HCT116 (cell line): ENCODE data around the gene GALNT13. TPM values are rescaled to one million over a fixed set of nuclear protein-coding genes. Genes with fewer than 3 reads are reported as not detected.

Source experiments
- ATAC-seq: fragments of 200-7000 bp; cut with Tn5 transposase; 2 replicates; pipeline ENCODE4 v1.9.1; 2020; ENCODE audit warnings: mild to moderate bottlenecking, moderate library complexity
- BruUV-seq: library from RNA; stranded (reverse); fragments of 400-500 nt; replicated peaks from 2 replicates; lab custom pipeline; 2021; lab: Mats Ljungman, UMichigan
- CTCF ChIA-PET: fragments of 300-600 bp; sonication (Branson Sonifier 250); formaldehyde crosslinking; loops from one replicate; lab custom pipeline; 2021; ENCODE audit warnings: antibody characterized with exemption; lab: Charles Lee
- POLR2A ChIA-PET: fragments of 300-600, 350-600 bp; sonication (Branson Sonifier 250); formaldehyde crosslinking; loops from one replicate; lab custom pipeline; 2021; ENCODE audit warnings: antibody characterized with exemption; lab: Charles Lee
- RAD21 ChIA-PET, 2 experiments: fragments of 300-600 bp; sonication (Branson Sonifier 250); formaldehyde crosslinking; loops; one replicate each; lab custom pipeline; 2023; ENCODE audit warnings: low total read pairs in 2 of 2; ENCODE audit not compliant: uncharacterized antibody in 2 of 2, unreplicated experiment in 2 of 2, low non-redundant PET in 1 of 2; lab: Charles Lee
- DNase-seq: peaks from one replicate; pipeline ENCODE4 v3.0.0-alpha.2; 2010; ENCODE audit warnings: low read depth, low spot score
- H2AFZ ChIP-seq: fragments of 200-600 bp; shearing (Covaris generic), sonication (generic); 2 replicates; pipeline ENCODE4 v1.6.1; 2017; ENCODE audit warnings: low read depth, mixed run types, mixed read lengths, antibody characterized with exemption, low read length; ENCODE audit not compliant: poor library complexity, severe bottlenecking
- H3K27ac ChIP-seq: 2 replicates; pipeline ENCODE4 v1.5.1; 2012; ENCODE audit warnings: low read depth, low read length
- H3K27me3 ChIP-seq: fragments of 200-600 bp; sonication (generic); 2 replicates; pipeline ENCODE4 v1.6.1; 2016; ENCODE audit warnings: mixed run types, low read length, mixed read lengths; ENCODE audit not compliant: insufficient read depth
- H3K36me3 ChIP-seq, 2 experiments: fragments of 200-500 bp in 1 of 2; fragments of 200-600 bp in 1 of 2; sonication (Bioruptor generic) in 1 of 2; sonication (generic) in 1 of 2; 2 replicates each; pipeline versions ENCODE4 v1.5.1 to v1.6.1; 2014 to 2016; ENCODE audit warnings: low read length in 2 of 2, inconsistent platforms in 1 of 2, mixed read lengths in 1 of 2, mixed run types in 1 of 2; ENCODE audit not compliant: insufficient read depth in 2 of 2, control insufficient read depth in 1 of 2
- H3K4me1 ChIP-seq, 2 experiments: fragments of 200-600 bp in 1 of 2; sonication (generic) in 1 of 2; 2 replicates each; pipeline versions ENCODE4 v1.5.1 to v1.6.1; 2012 to 2017; ENCODE audit warnings: low read length in 2 of 2, inconsistent platforms in 1 of 2, mild to moderate bottlenecking in 1 of 2, mixed read lengths in 1 of 2, mixed run types in 1 of 2, moderate library complexity in 1 of 2; ENCODE audit not compliant: insufficient read depth in 2 of 2, control insufficient read depth in 1 of 2
- H3K4me2 ChIP-seq: fragments of 200-600 bp; sonication (generic); 2 replicates; pipeline ENCODE4 v1.6.1; 2017; ENCODE audit warnings: mixed run types, low read length, mixed read lengths
- H3K4me3 ChIP-seq, 2 experiments: fragments of 200-600 bp in 1 of 2; sonication (generic) in 1 of 2; replicated peaks in 1 of 2; 2 replicates each; pipeline ENCODE4 v1.5.1; 2011 to 2016; ENCODE audit warnings: low read length in 2 of 2, control low read depth in 1 of 2, low read depth in 1 of 2, mild to moderate bottlenecking in 1 of 2, mixed read lengths in 1 of 2, mixed run types in 1 of 2
- H3K79me2 ChIP-seq: fragments of 200-600 bp; sonication (generic); 2 replicates; pipeline ENCODE4 v1.6.1; 2017; ENCODE audit warnings: mild to moderate bottlenecking, mixed run types, low read length, moderate library complexity, mixed read lengths; ENCODE audit not compliant: insufficient read depth
- H3K9ac ChIP-seq: fragments of 200-600 bp; sonication (generic); 2 replicates; pipeline ENCODE4 v1.6.1; 2016; ENCODE audit warnings: low read length, mixed read lengths
- H3K9me2 ChIP-seq: fragments of 200-600 bp; sonication (generic), shearing (Covaris generic); 2 replicates; pipeline ENCODE4 v1.6.1; 2017; ENCODE audit warnings: mixed run types, mild to moderate bottlenecking, moderate library complexity; ENCODE audit not compliant: insufficient read depth
- H3K9me3 ChIP-seq, 2 experiments: fragments of 200-500 bp in 1 of 2; fragments of 200-600 bp in 1 of 2; sonication (Bioruptor generic) in 1 of 2; sonication (generic) in 1 of 2; 2 replicates each; pipeline ENCODE4 v1.6.1; 2014 to 2017; ENCODE audit warnings: low read length in 2 of 2, mixed read lengths in 2 of 2, inconsistent platforms in 1 of 2, low read depth in 1 of 2, mild to moderate bottlenecking in 1 of 2, mixed run types in 1 of 2, moderate library complexity in 1 of 2; ENCODE audit not compliant: control insufficient read depth in 1 of 2, insufficient read depth in 1 of 2
- H4K20me1 ChIP-seq: fragments of 200-600 bp; sonication (generic), shearing (Covaris generic); 2 replicates; pipeline ENCODE4 v1.6.1; 2017; ENCODE audit warnings: mixed run types, mild to moderate bottlenecking, moderate library complexity; ENCODE audit not compliant: insufficient read depth
- ATF3 ChIP-seq: IDR thresholded peaks from 2 replicates; pipeline ENCODE4 v1.6.1; 2012
- CBX3 ChIP-seq: IDR thresholded peaks from 2 replicates; pipeline ENCODE4 v1.6.1; 2012; ENCODE audit warnings: low read depth
- CEBPB ChIP-seq: IDR thresholded peaks from 2 replicates; pipeline ENCODE4 v1.6.1; 2012; ENCODE audit warnings: low read depth
- ELF1 ChIP-seq: IDR thresholded peaks from 2 replicates; pipeline ENCODE4 v1.6.1; 2012; ENCODE audit warnings: low read depth, borderline replicate concordance
- EZH2 ChIP-seq: fragments of 200-600 bp; sonication (generic); IDR thresholded peaks from 2 replicates; pipeline ENCODE4 v1.6.1; 2017; ENCODE audit warnings: antibody characterized with exemption, mixed run types
- EZH2phosphoT487 ChIP-seq: fragments of 200-600 bp; IDR thresholded peaks from 2 replicates; pipeline ENCODE4 v1.6.1; 2018; ENCODE audit warnings: antibody characterized with exemption, borderline replicate concordance
- FOSL1 ChIP-seq: IDR thresholded peaks from 2 replicates; pipeline ENCODE4 v1.6.1; 2012; ENCODE audit warnings: low read depth
- JUND ChIP-seq: IDR thresholded peaks from 2 replicates; pipeline ENCODE4 v1.6.1; 2012
- MAX ChIP-seq: IDR thresholded peaks from 2 replicates; pipeline ENCODE4 v1.6.1; 2012
- POLR2A ChIP-seq: IDR thresholded peaks from 2 replicates; pipeline ENCODE4 v1.7.0; 2011; ENCODE audit warnings: borderline replicate concordance; ENCODE audit not compliant: insufficient read depth, insufficient read length; ENCODE audit errors: extremely low read depth
- POLR2AphosphoS5 ChIP-seq: IDR thresholded peaks from 2 replicates; pipeline ENCODE4 v1.6.1; 2011; ENCODE audit warnings: mild to moderate bottlenecking, low read depth, low read length, moderate library complexity
- RAD21 ChIP-seq: IDR thresholded peaks from 2 replicates; pipeline ENCODE4 v1.6.1; 2012; ENCODE audit warnings: low read depth, mild to moderate bottlenecking
- SIN3A ChIP-seq: IDR thresholded peaks from 2 replicates; pipeline ENCODE4 v1.6.1; 2012; ENCODE audit warnings: low read depth
- SP1 ChIP-seq: IDR thresholded peaks from 2 replicates; pipeline ENCODE4 v1.6.1; 2012; ENCODE audit warnings: low read depth
- ZBTB33 ChIP-seq: IDR thresholded peaks from 2 replicates; pipeline ENCODE4 v1.6.1; 2011; ENCODE audit warnings: mild to moderate bottlenecking, low read length, moderate library complexity; ENCODE audit not compliant: insufficient replicate concordance; ENCODE audit errors: extremely low read depth
- ZFX ChIP-seq: fragments of 450-650 bp; IDR thresholded peaks from 2 replicates; pipeline ENCODE4 v1.6.1; 2017
- ZNF274 ChIP-seq: fragments of 200-500 bp; sonication (Bioruptor generic); IDR thresholded peaks from 2 replicates; pipeline ENCODE4 v1.6.1; 2014; ENCODE audit warnings: mild to moderate bottlenecking, low read depth, low read length, inconsistent platforms
- intact Hi-C: fragments of 100-400 bp; cut with micrococcal nuclease; formaldehyde crosslinking; loops from 2 replicates; pipeline ENCODE4 v1.10.0; 2022
- total RNA-seq: library from RNA; stranded (reverse); gene quantifications from one replicate; pipeline ENCODE4 v1.2.1, GENCODE V29; 2021; ENCODE audit not compliant: unreplicated experiment
- TF ChIP-seq, protein P1 (sequence below): IDR thresholded peaks from 2 replicates; pipeline ENCODE4 v1.6.1; 2012; ENCODE audit warnings: low read depth

GALNT13 gene
- total RNA-seq, 1 experiment from 2014 or later = 0.44 TPM

DNA sequence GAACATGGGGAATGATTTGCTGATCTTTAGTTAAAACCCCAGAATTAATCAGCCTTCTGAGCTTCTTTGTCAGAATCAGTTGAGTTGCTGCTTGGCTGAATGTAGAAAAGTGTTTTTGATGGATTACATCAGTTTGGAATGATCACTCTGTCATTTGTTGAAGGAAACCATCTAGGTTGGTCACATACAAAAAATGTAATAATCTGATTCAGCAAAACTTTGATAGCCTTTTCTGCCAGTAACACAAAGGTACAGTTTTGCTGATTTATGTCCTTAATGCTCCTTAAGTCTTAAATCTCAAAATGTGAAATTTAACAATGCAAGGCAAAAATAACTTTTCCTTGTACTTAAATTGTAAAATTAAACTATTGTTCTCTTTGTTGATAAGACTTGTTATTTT lies 74.3 kb downstream of the GALNT13 start:
- Histone ChIP-seq H4K20me1 (no peaks in the 10 kb centered on the region), H3K27ac (no peak overlapping the region), H3K4me2 (no peak overlapping the region), H3K9me3 (no peaks in the 10 kb centered on the region), H3K4me3 (no peak overlapping the region), H3K4me1 (no peaks in the 10 kb centered on the region), H3K36me3 (no peaks in the 10 kb centered on the region), H3K9me2 (no peaks in the 10 kb centered on the region), H3K27me3 (no peaks in the 10 kb centered on the region), H3K9ac (no peak overlapping the region), H2AFZ (no peak overlapping the region), H3K79me2 (no peaks in the 10 kb centered on the region)
- no peak for ATAC-seq
- RAD21 ChIA-PET = no interaction called here
- no peak for DNase-seq
- TF ChIP-seq, protein P1, sequence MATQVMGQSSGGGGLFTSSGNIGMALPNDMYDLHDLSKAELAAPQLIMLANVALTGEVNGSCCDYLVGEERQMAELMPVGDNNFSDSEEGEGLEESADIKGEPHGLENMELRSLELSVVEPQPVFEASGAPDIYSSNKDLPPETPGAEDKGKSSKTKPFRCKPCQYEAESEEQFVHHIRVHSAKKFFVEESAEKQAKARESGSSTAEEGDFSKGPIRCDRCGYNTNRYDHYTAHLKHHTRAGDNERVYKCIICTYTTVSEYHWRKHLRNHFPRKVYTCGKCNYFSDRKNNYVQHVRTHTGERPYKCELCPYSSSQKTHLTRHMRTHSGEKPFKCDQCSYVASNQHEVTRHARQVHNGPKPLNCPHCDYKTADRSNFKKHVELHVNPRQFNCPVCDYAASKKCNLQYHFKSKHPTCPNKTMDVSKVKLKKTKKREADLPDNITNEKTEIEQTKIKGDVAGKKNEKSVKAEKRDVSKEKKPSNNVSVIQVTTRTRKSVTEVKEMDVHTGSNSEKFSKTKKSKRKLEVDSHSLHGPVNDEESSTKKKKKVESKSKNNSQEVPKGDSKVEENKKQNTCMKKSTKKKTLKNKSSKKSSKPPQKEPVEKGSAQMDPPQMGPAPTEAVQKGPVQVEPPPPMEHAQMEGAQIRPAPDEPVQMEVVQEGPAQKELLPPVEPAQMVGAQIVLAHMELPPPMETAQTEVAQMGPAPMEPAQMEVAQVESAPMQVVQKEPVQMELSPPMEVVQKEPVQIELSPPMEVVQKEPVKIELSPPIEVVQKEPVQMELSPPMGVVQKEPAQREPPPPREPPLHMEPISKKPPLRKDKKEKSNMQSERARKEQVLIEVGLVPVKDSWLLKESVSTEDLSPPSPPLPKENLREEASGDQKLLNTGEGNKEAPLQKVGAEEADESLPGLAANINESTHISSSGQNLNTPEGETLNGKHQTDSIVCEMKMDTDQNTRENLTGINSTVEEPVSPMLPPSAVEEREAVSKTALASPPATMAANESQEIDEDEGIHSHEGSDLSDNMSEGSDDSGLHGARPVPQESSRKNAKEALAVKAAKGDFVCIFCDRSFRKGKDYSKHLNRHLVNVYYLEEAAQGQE = no peak
- no peak for TF ChIP-seq CBX3
- TF ChIP-seq POLR2A = no peak
- TF ChIP-seq POLR2AphosphoS5 = no peak
- TF ChIP-seq RAD21 = no peak
- no peak for TF ChIP-seq ATF3
- TF ChIP-seq SP1 = no peak
- no peak for TF ChIP-seq CEBPB
- no peak for TF ChIP-seq JUND
- no peak for TF ChIP-seq MAX
- TF ChIP-seq SIN3A = no peak
- no peak for TF ChIP-seq EZH2phosphoT487
- TF ChIP-seq ZBTB33 = no peak
- no peak for TF ChIP-seq FOSL1
- TF ChIP-seq ZFX = no peak
- no peak for TF ChIP-seq ELF1
- no peak for TF ChIP-seq EZH2
- no peak for TF ChIP-seq ZNF274
- BruUV-seq = no TSS peak
- CTCF ChIA-PET = no interaction called here
- intact Hi-C loops = no loop called here
- POLR2A ChIA-PET = no interaction called here
